GM12801 (cell line): ENCODE data around the gene REC114.

Experiments used
- TF ChIP-seq, protein P1 (sequence below): IDR thresholded peaks from one replicate; pipeline ENCODE4 v1.5.1; 2011; ENCODE audit warnings: control low read depth; ENCODE audit not compliant: insufficient read length; ENCODE audit errors: extremely low read depth

REC114 gene

DNA sequence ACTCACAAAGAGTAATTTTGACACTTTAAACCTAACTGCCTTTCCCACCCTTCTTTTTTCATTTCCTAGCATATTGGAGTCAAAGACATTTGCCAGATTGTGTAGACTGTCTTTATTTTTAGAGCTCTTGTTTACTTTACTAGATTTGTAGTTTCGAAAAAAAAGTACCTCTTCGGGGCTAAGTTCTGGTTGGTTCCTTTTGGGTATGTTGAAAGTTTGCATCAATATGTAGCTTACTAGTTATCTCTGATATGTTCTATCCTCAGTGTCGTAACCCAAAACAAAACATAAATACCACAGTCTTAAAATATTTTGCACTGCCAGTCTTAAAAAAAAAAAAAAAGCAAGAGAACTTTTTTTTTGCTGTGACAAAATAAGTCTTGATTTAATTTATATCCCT, 52.2 kb downstream of the REC114 start:
- TF ChIP-seq, protein P1, sequence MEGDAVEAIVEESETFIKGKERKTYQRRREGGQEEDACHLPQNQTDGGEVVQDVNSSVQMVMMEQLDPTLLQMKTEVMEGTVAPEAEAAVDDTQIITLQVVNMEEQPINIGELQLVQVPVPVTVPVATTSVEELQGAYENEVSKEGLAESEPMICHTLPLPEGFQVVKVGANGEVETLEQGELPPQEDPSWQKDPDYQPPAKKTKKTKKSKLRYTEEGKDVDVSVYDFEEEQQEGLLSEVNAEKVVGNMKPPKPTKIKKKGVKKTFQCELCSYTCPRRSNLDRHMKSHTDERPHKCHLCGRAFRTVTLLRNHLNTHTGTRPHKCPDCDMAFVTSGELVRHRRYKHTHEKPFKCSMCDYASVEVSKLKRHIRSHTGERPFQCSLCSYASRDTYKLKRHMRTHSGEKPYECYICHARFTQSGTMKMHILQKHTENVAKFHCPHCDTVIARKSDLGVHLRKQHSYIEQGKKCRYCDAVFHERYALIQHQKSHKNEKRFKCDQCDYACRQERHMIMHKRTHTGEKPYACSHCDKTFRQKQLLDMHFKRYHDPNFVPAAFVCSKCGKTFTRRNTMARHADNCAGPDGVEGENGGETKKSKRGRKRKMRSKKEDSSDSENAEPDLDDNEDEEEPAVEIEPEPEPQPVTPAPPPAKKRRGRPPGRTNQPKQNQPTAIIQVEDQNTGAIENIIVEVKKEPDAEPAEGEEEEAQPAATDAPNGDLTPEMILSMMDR = no peak

DNA sequence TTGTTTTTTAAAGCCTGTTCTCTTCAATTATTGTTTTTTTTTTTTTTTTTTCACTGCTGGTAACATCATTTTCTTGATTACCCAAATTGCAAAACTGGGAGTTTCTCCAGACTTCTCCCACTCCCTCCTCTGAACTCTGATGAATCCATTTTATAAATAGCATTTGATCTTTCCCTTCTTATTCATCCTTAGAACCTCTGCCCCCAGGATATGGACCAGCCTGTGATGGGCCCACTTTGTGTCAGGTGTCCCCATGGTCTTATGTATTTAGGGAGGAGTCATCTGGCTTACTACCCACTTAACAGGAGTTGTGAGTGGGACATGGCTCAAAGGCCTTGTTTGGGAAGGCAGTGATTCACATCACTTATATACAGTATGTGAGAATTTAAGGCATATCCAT, 57.7 kb downstream of the REC114 start:
- TF ChIP-seq, protein P1 = no peak

- TF ChIP-seq, protein P1 = no peak
Measured at GRCh38 chr15:73504885-73505284, 61.9 kb downstream of the REC114 start.

GRCh38 chr15:73515527-73515926, 72.6 kb downstream of the REC114 start:
- TF ChIP-seq, protein P1 = no peak

GRCh38 chr15:73517566-73517965, 74.6 kb downstream of the REC114 start:
- TF ChIP-seq, protein P1 = no peak

- TF ChIP-seq, protein P1 = no peak
Measured at GRCh38 chr15:73518180-73518862, 75.4 kb downstream of the REC114 start.

DNA sequence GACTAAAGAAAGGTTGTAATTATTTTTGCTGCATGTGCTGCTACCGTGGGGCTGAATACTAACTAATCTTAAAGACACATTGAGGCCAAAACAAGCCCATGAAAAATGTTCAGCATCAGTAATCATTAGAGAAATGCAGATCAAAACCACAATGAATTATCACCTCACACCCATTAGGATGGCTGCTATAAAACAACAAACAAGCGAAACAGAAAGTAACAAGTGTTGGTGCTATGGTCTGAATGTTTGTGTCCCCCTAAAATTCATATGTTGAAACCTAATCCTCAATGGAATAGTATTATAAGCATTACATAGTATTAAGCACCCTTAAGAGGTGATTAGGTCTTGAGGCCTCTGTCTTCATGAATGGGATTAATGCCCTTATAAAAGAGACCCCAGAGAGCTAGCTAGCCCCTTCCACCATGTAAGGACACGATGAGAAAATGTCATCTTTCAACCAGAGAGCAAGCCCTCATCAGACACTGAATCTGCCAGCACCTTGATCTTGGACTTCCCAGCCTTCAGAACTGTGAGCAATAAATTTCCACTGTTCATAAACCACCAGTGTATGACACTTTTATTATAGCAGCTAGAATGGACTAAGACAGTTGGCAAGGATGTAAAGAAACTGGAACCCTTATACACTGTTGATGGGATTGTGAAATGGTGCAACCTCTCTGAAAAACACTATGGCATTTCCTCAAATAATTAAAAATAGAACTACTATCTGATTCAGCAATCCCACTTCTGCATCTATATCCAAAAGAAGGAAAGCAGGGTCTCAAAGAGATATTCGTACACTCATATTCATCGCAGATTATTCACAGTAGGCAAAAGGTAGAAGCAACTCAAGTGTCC, 76.1 kb downstream of the REC114 start:
- TF ChIP-seq, protein P1 = no peak
